Measurements from ENCODE around the gene ATP9B.
"Not testable (repeated sequence)": the region's sequence is repeated elsewhere in the genome, so short reads cannot be mapped to it uniquely, and the experiment has no call there.

Gene ATP9B

GRCh38 chr18:79246309-79247108 lies 177.3 kb downstream of the ATP9B start:
- DNase-seq: peak; percentile 88

GRCh38 chr18:79248495-79249060 lies 179.4 kb downstream of the ATP9B start:
- no peak for DNase-seq

- no peak for DNase-seq
Measured at GRCh38 chr18:79250301-79250981, 181.2 kb downstream of the ATP9B start.

- no peak for DNase-seq
Measured at GRCh38 chr18:79251021-79251420, 181.8 kb downstream of the ATP9B start.

- DNase-seq: no peak
Measured at GRCh38 chr18:79252904-79253633, 183.9 kb downstream of the ATP9B start.

- DNase-seq: no peak
Measured at GRCh38 chr18:79257480-79257879, 188.3 kb downstream of the ATP9B start.

- no peak for DNase-seq
Measured at GRCh38 chr18:79258447-79258846, 189.3 kb downstream of the ATP9B start.

- no peak for DNase-seq
Measured at GRCh38 chr18:79259218-79259617, 190.0 kb downstream of the ATP9B start.

- no peak for DNase-seq
Measured at GRCh38 chr18:79260023-79260422, 190.8 kb downstream of the ATP9B start.

- no peak for DNase-seq
Measured at GRCh38 chr18:79260510-79260909, 191.3 kb downstream of the ATP9B start.

GRCh38 chr18:79265068-79265467 lies 195.9 kb downstream of the ATP9B start:
- DNase-seq: not testable (repeated sequence)

- not testable (repeated sequence) for DNase-seq
Measured at GRCh38 chr18:79271812-79272211, 202.6 kb downstream of the ATP9B start.

GRCh38 chr18:79272916-79273315 lies 203.7 kb downstream of the ATP9B start:
- no peak for DNase-seq

- no peak for DNase-seq
Measured at GRCh38 chr18:79274823-79275222, 205.6 kb downstream of the ATP9B start.

GRCh38 chr18:79275461-79275860 lies 206.3 kb downstream of the ATP9B start:
- no peak for DNase-seq

- DNase-seq: peak; percentile 18
Measured at GRCh38 chr18:79275992-79276391, 206.8 kb downstream of the ATP9B start.

- no peak for DNase-seq
Measured at GRCh38 chr18:79278896-79279295, 209.7 kb downstream of the ATP9B start.

- no peak for DNase-seq
Measured at GRCh38 chr18:79283131-79283810, 214.1 kb downstream of the ATP9B start.

- no peak for DNase-seq
Measured at GRCh38 chr18:79283929-79284328, 214.7 kb downstream of the ATP9B start.

GRCh38 chr18:79285191-79285590 lies 216.0 kb downstream of the ATP9B start:
- DNase-seq: not testable (repeated sequence)

GRCh38 chr18:79290409-79290808 lies 221.2 kb downstream of the ATP9B start:
- DNase-seq: not testable (repeated sequence)

- DNase-seq: no peak
Measured at GRCh38 chr18:79290876-79291275, 221.7 kb downstream of the ATP9B start.

- no peak for DNase-seq
Measured at GRCh38 chr18:79294235-79294634, 225.0 kb downstream of the ATP9B start.
